Kidney epithelial cell (primary cell): ENCODE results near the gene ZNF180. TPM values are rescaled to one million over a fixed set of nuclear protein-coding genes. Genes with fewer than 3 reads are reported as not detected.

Experiments
- DNase-seq: peaks from one replicate; pipeline ENCODE4 v3.0.0-alpha.2; 2010; ENCODE audit warnings: low read depth
- H3K27me3 ChIP-seq: 2 replicates; pipeline ENCODE4 v1.6.0; 2011; ENCODE audit warnings: low read length; ENCODE audit not compliant: control insufficient read depth, insufficient read depth
- H3K36me3 ChIP-seq: 2 replicates; pipeline ENCODE4 v1.5.1; 2011; ENCODE audit warnings: low read length; ENCODE audit not compliant: control insufficient read depth, insufficient read depth
- H3K4me3 ChIP-seq: 2 replicates; pipeline ENCODE4 v1.5.1; 2011; ENCODE audit warnings: low read depth, mild to moderate bottlenecking, control low read depth, low read length
- CTCF ChIP-seq: IDR thresholded peaks from 2 replicates; pipeline ENCODE4 v1.5.1; 2011; ENCODE audit warnings: mild to moderate bottlenecking, moderate library complexity, low read length, control low read depth, inconsistent platforms; ENCODE audit not compliant: insufficient read depth, poor library complexity, severe bottlenecking
- total RNA-seq: library from RNA; depleted of rRNA; stranded (reverse); fragments of >200 nt; gene quantifications from 2 replicates; pipeline ENCODE4 v1.2.3, GENCODE V29; 2015

The ZNF180 gene
- 6.0 and 16.6 TPM in 2 replicates for total RNA-seq

DNA sequence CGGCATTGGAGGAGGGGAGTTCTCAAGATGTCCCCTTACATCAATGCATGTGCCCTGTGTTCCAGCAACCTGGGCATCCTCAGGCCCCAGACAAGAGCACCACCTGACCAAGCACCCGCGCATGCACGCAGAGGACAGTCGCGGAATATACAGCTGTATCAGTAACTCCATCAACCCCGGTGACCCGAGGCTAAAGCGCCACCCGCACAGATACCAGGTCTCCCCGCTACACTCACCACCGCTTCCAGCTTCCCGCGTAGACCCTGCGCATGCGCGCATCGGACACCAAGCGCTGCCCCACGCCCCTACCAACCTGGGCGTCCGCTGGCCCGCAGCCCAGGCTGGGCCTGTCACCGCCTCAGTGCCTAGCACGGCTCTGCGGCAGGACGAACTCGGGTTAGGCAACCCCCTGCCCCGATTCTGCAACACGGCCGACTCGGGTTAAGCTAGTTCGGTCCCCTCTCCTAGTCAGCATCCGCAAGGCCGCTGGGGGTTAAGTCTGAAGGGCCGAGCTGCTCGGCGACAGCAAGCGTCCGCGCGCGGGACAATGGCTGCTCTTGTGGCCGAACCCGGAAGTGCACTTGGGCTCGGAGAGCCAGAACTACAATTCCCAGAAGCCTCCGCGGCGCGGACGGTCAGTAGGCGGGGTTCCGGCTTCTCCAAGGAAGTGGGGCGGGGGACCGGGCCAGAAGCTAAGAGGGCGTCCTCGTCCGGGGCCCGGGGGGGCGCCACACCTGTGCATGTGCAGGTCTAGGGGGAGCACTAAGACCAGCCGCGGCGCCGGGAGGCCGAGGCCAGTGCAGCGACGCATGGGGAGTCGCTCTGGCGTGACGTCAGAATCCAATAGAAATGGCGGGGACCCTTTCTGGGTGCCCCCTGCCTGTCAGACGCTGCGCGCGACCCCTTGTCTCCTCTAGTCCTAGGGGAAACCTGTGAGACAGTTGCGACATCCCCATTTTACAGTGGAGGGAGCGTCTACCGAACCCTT, at the start of gene ZNF180:
ZNF180 (minus strand) TSS at position 561 of the 988 bp plus-strand sequence. CDS start 3,188 bp downstream, outside the sequence.
- peaks cover 3% of the 10 kb centered on the region for H3K36me3 ChIP-seq
- H3K4me3 ChIP-seq, result peak within 1 kb of the TSS; percentile 88
- peak; percentile 43 for TF ChIP-seq CTCF
- DNase-seq, result peak; percentile 75
- no peaks in the 10 kb centered on the region for H3K27me3 ChIP-seq

GRCh38 chr19:44549507-44549906, 49.2 kb upstream of the ZNF180 start:
- no peak for TF ChIP-seq CTCF
- DNase-seq, result no peak

DNA sequence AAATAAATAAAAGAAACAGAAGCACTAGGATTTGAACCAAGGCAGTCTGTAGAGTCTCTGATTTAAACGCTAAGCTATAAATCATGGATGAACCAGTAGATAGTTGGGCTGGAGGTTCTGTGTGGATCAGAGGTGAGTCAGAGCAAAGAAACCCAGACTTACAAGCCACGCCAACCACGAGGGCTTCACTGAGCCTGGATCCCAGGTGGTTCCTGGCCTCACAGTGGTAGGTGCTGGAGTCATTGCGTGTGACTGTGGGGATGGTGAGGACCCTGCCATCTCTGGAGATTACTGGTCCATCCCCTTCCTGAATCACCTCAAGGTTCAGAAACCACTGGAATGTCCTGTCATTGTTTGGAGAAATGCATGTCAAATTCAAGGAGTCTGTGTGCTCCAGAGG, 48.4 kb upstream of the ZNF180 start:
- peak; percentile 61 for DNase-seq
- Histone ChIP-seq H3K27me3 (no peaks in the 10 kb centered on the region), H3K36me3 (no peaks in the 10 kb centered on the region), H3K4me3 (no peak overlapping the region)
- no peak for TF ChIP-seq CTCF

More at GRCh38 chr19:44549507-44549906, 49.2 kb upstream of the ZNF180 start:
- no peak overlapping the region for H3K4me3 ChIP-seq
- H3K36me3 ChIP-seq, result no peaks in the 10 kb centered on the region
- no peaks in the 10 kb centered on the region for H3K27me3 ChIP-seq

DNA sequence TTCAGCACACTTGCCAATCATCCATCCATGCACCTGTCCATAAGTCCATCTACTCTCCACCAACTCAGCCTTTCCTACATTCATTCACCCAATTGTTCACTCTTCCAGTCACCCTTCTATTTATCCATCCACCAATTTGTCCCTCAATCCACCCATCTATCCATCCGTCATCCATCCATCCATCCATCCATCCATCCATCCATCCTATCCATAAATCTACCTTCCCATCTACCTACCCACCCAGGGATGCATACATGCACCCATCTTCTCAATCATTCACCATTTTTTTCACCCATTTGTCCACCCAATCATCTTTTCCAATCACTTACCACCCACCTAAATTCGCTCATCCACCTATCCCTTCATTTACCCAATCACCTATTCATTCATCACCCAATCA, 43.7 kb upstream of the ZNF180 start:
- no peak overlapping the region for H3K4me3 ChIP-seq
- TF ChIP-seq CTCF, result no peak
- DNase-seq, result no peak
- no peaks in the 10 kb centered on the region for H3K36me3 ChIP-seq
- no peaks in the 10 kb centered on the region for H3K27me3 ChIP-seq

DNA sequence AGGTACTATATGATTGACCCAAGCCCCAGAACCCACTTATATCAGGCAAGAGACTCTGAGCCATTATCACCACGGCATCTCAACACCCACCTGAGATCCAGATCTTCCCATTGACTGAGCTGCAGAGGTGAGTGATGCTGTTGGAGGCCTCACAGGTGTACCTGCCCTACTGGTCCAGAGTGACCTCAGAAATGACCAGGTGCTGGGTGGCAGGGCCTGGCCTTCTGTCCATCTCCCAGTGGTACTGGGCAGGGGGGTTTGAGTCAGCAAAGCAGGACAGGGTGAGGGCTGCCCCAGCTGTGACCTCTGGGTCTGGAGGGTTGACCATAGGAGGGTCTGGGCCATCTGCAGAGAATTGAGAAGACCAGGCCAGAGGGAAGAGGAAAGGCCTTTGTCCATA, 42.3 kb upstream of the ZNF180 start:
- DNase-seq, result no peak
- Histone ChIP-seq H3K36me3 (no peaks in the 10 kb centered on the region), H3K4me3 (no peak overlapping the region), H3K27me3 (no peaks in the 10 kb centered on the region)
- TF ChIP-seq CTCF, result no peak
